Pancreas (tissue), 10 donors: ENCODE results near the gene RGS7. TPM values are rescaled to one million over a fixed set of nuclear protein-coding genes. Genes with fewer than 3 reads are reported as not detected.

Experiments
- ATAC-seq, 4 donors: fragments of 200-7000 bp; cut with Tn5 transposase; one replicate each; pipeline versions ENCODE4 v1.8.0 to v1.9.1; 2020; ENCODE audit warnings: mild to moderate bottlenecking in 4 of 4, moderate library complexity in 4 of 4
- DNase-seq, 6 donors: peaks; one replicate each; pipeline ENCODE4 v3.0.0-alpha.2; 2020
- FAIRE-seq: peaks from 2 replicates; lab custom pipeline; 2012; peaks lifted over from hg19 to GRCh38; lab: Jason Lieb, UNC
- H3K27ac ChIP-seq, 4 donors: fragments of 200-600 bp; sonication (generic); 1 replicate in 3 of 4; 2 replicates in 1 of 4; pipeline versions ENCODE4 v1.5.0 to v1.8.0; 2020
- H3K27me3 ChIP-seq, 4 donors: fragments of 200-600 bp; one replicate each; pipeline ENCODE4 v1.8.0; 2021
- H3K36me3 ChIP-seq, 3 donors: fragments of 200-600 bp; sonication (generic) in 1 of 3; one replicate each; pipeline versions ENCODE4 v1.5.0 to v1.8.0; 2020 to 2021
- H3K4me1 ChIP-seq, 3 donors: fragments of 200-600 bp; one replicate each; pipeline ENCODE4 v1.8.0; 2021
- H3K4me3 ChIP-seq, 4 donors: fragments of 200-600 bp; sonication (generic) in 2 of 4; one replicate each; pipeline versions ENCODE4 v1.5.0 to v1.8.0; 2020 to 2021
- H3K9me3 ChIP-seq, 4 donors: fragments of 200-600 bp; one replicate each; pipeline ENCODE4 v1.8.0; 2021
- CTCF ChIP-seq, 4 donors: fragments of 200-600 bp; sonication (generic) in 3 of 4; IDR thresholded peaks; one replicate each; pipeline versions ENCODE4 v1.5.0 to v1.8.0; 2021; ENCODE audit warnings: antibody characterized with exemption in 4 of 4
- WGBS, 2 donors: extraction: QIAGEN DNeasy Blood & Tissue Kit; methylation state at CpG; one replicate each; pipeline ENCODE4 v1.1.7; 2013; 5-methylcytosine and 5-hydroxymethylcytosine counted together
- intact Hi-C, 3 donors: fragments of 100-400 bp; cut with DNase I; formaldehyde crosslinking; loops; one replicate each; pipeline versions ENCODE4 v1.11.1 to v1.14.2; 2022
- polyA plus RNA-seq, 2 donors: library from polyadenylated mRNA; stranded (reverse); fragments of 200-250 nt; gene quantifications; one replicate each; pipeline ENCODE4 v1.2.3, GENCODE V29; 2013
- total RNA-seq, 6 donors: library from RNA; stranded (reverse); fragmentation: NEBNext Ultra II Directional in 4 of 6; extraction: Animal tissue kit (Norgen Biotek cat#: 25700) in 4 of 6; gene quantifications; one replicate each; pipeline versions ENCODE4 v1.2.1 to v1.2.4, GENCODE V29; 2021 to 2023
- donor health status: healthy with polysubstance abuse.
- donor health status: DM: no; HTN: no; CAD: no; lungs with moderate emphysema.
- donor health status: DM: no; HTN: no; CAD: no.
- donor health status: control.
- donor health status: control.
- donor health status: Bipolar disorder and iron deficiency.
- donor health status: DM: yes; HTN: yes; CAD: no.
- donor health status: DM: no; HTN: no; CAD: no.
- donor health status: DM: no; HTN: no; CAD: no.
- donor health status: DM: yes; HTN: yes; CAD: no.

RGS7 gene
- total and polyA plus RNA-seq, 8 donors: 0.08 to 4.2 (median 0.33) TPM

- no peak overlapping the region for H3K27ac ChIP-seq
- no peaks in the 10 kb centered on the region for H3K9me3 ChIP-seq
- intact Hi-C loops: no loop called here
- 50 to 70% methylated on average over 2 of the region's 2 CpGs for WGBS, 2 donors
- ATAC-seq: no peak
- H3K4me3 ChIP-seq: no peak overlapping the region
- TF ChIP-seq CTCF (IDR thresholded peaks at IDR 0.05): no peak
- H3K36me3 ChIP-seq: no peaks in the 10 kb centered on the region
- no peaks in the 10 kb centered on the region for H3K4me1 ChIP-seq
- no peak for FAIRE-seq
- no peak for DNase-seq
- H3K27me3 ChIP-seq: no peaks in the 10 kb centered on the region
These were observed 509.7 kb downstream of the RGS7 start for GRCh38 chr1:240847325-240847724.

- intact Hi-C loops: no loop called here
- TF ChIP-seq CTCF (IDR thresholded peaks at IDR 0.05): no peak
- Histone ChIP-seq H3K9me3 (no peaks in the 10 kb centered on the region), H3K4me1 (no peaks in the 10 kb centered on the region), H3K27ac (no peak overlapping the region), H3K36me3 (no peaks in the 10 kb centered on the region), H3K4me3 (no peak overlapping the region), H3K27me3 (no peaks in the 10 kb centered on the region)
- FAIRE-seq (no peak), ATAC-seq (no peak), DNase-seq (no peak)
- 90 to 91% methylated on average over 1 of the region's 1 CpG for WGBS, 2 donors
These were observed 512.5 kb downstream of the RGS7 start for GRCh38 chr1:240844486-240844885.

GRCh38 chr1:240843798-240844197, 513.2 kb downstream of the RGS7 start:
- intact Hi-C loops: no loop called here
- Histone ChIP-seq H3K36me3 (no peaks in the 10 kb centered on the region), H3K9me3 (no peaks in the 10 kb centered on the region), H3K4me3 (no peak overlapping the region), H3K27ac (no peak overlapping the region), H3K4me1 (no peaks in the 10 kb centered on the region), H3K27me3 (no peaks in the 10 kb centered on the region)
- DNase-seq: no peak
- TF ChIP-seq CTCF (IDR thresholded peaks at IDR 0.05): no peak
- WGBS, 2 donors: 30 to 35% methylated on average over 3 of the region's 3 CpGs
- no peak for ATAC-seq
- FAIRE-seq: no peak

GRCh38 chr1:240836271-240836670, 520.7 kb downstream of the RGS7 start:
- ATAC-seq (no peak), DNase-seq (no peak), FAIRE-seq (no peak)
- H3K4me1 ChIP-seq: no peaks in the 10 kb centered on the region
- intact Hi-C loops: no loop called here
- H3K36me3 ChIP-seq: no peaks in the 10 kb centered on the region
- TF ChIP-seq CTCF (IDR thresholded peaks at IDR 0.05): no peak
- H3K9me3 ChIP-seq: no peaks in the 10 kb centered on the region
- H3K27ac ChIP-seq: no peak overlapping the region
- H3K4me3 ChIP-seq: no peak overlapping the region
- WGBS, 2 donors: 34% methylated on average over 1 of the region's 1 CpG
- no peaks in the 10 kb centered on the region for H3K27me3 ChIP-seq

GRCh38 chr1:240835291-240835690, 521.7 kb downstream of the RGS7 start:
- no peak overlapping the region for H3K27ac ChIP-seq
- no peaks in the 10 kb centered on the region for H3K36me3 ChIP-seq
- DNase-seq (no peak), ATAC-seq (no peak), FAIRE-seq (no peak)
- no peak overlapping the region for H3K4me3 ChIP-seq
- 67 to 78% methylated on average over 9 of the region's 9 CpGs for WGBS, 2 donors
- intact Hi-C loops: no loop called here
- H3K9me3 ChIP-seq: no peaks in the 10 kb centered on the region
- no peak for TF ChIP-seq CTCF (IDR thresholded peaks at IDR 0.05)
- no peaks in the 10 kb centered on the region for H3K4me1 ChIP-seq
- H3K27me3 ChIP-seq: no peaks in the 10 kb centered on the region
